Heart left ventricle (tissue), 16 donors: ENCODE results near the gene IL1A. TPM values are rescaled to one million over a fixed set of nuclear protein-coding genes. Genes with fewer than 3 reads are reported as not detected.

Experiments used
- ATAC-seq, 4 donors: fragments of 200-7000 bp; cut with Tn5 transposase; one replicate each; pipeline ENCODE4 v1.9.1; 2020 to 2022; ENCODE audit warnings: moderate library complexity in 4 of 4, mild to moderate bottlenecking in 3 of 4, moderate number of reproducible peaks in 1 of 4
- DNase-seq, 5 donors: peaks; one replicate each; pipeline ENCODE4 v3.0.0-alpha.2; 2020
- H3K27ac ChIP-seq, 12 donors: fragments of 200-600 bp; sonication (generic) in 4 of 12; one replicate each; pipeline versions ENCODE4 v1.5.0 to v1.8.0; 2016 to 2022; ENCODE audit warnings: mild to moderate bottlenecking in 2 of 12
- H3K27me3 ChIP-seq, 9 donors: fragments of 200-600 bp; sonication (generic) in 2 of 9; one replicate each; pipeline versions ENCODE4 v1.5.1 to v1.8.0; 2016 to 2022; ENCODE audit warnings: mild to moderate bottlenecking in 3 of 9
- H3K36me3 ChIP-seq, 9 donors: fragments of 200-600 bp; sonication (generic) in 2 of 9; one replicate each; pipeline versions ENCODE4 v1.5.0 to v1.8.0; 2018 to 2022; ENCODE audit warnings: mild to moderate bottlenecking in 2 of 9
- H3K4me1 ChIP-seq, 12 donors: fragments of 200-600 bp; sonication (generic) in 4 of 12; one replicate each; pipeline versions ENCODE4 v1.5.0 to v1.8.0; 2016 to 2022; ENCODE audit warnings: mild to moderate bottlenecking in 3 of 12
- H3K4me3 ChIP-seq, 12 donors: fragments of 200-600 bp; sonication (generic) in 4 of 12; one replicate each; pipeline versions ENCODE4 v1.5.0 to v1.8.0; 2017 to 2022; ENCODE audit warnings: mild to moderate bottlenecking in 9 of 12, moderate library complexity in 4 of 12
- H3K9me3 ChIP-seq, 12 donors: fragments of 200-600 bp; sonication (generic) in 4 of 12; one replicate each; pipeline versions ENCODE4 v1.5.0 to v1.8.0; 2016 to 2022; ENCODE audit warnings: mild to moderate bottlenecking in 1 of 12
- CTCF ChIP-seq, 12 donors: fragments of 200-600 bp; sonication (generic) in 4 of 12; IDR thresholded peaks; one replicate each; pipeline versions ENCODE4 v1.5.0 to v1.8.0; 2018 to 2022; ENCODE audit warnings: antibody characterized with exemption in 12 of 12, mild to moderate bottlenecking in 5 of 12
- POLR2A ChIP-seq, 2 donors: fragments of 450-650 bp; IDR thresholded peaks; one replicate each; pipeline ENCODE4 v1.6.1; 2017; ENCODE audit warnings: antibody characterized with exemption in 2 of 2, mild to moderate bottlenecking in 2 of 2, moderate library complexity in 2 of 2
- whole genome bisulfite sequencing, 4 donors: extraction: QIAGEN DNeasy Blood & Tissue Kit in 2 of 4; methylation state at CpG; one replicate each; pipeline versions ENCODE4 v1.1.5 to v1.1.7; 2013 to 2018; 5-methylcytosine and 5-hydroxymethylcytosine counted together
- intact Hi-C, 10 donors: fragments of 100-400 bp; cut with DNase I; formaldehyde crosslinking; loops; one replicate each; pipeline versions ENCODE4 v1.11.1 to v1.14.2; 2022
- polyA plus RNA-seq, 2 donors: library from polyadenylated mRNA; stranded (reverse); fragments of 200-250 nt; gene quantifications; one replicate each; pipeline ENCODE4 v1.2.3, GENCODE V29; 2013
- total RNA-seq, 9 donors: library from RNA; depleted of rRNA in 2 of 9; stranded (reverse); fragments of >200 nt in 2 of 9; fragmentation: NEBNext Ultra II Directional in 3 of 9; extraction: Animal tissue kit (Norgen Biotek cat#: 25700) in 3 of 9; gene quantifications; one replicate each; pipeline versions ENCODE4 v1.1.0 to v1.2.4, GENCODE V29; 2016 to 2023
- donor health status: ischemic (EF 13 %, LVEDD 7.1; RV severe dilation, severe dysfunction).
- donor health status: healthy with polysubstance abuse.
- donor health status: DM: no; HTN: yes; CAD: no.
- donor health status: DM: no; HTN: no; CAD: no.
- donor health status: ischemic (EF 25% LVEDD 6.9; RV normal size, moderate dysfunction).
- donor health status: ischemic (EF 25% LVEDD 5.7; RV mildly dilated, moderate dysfunction).
- donor health status: healthy.
- donor health status: DM: yes; HTN: yes; CAD: no.
- donor health status: ischemic (EF 35%, LVEDD 5.7; RV mildly dilated, moderate dysfunction).
- donor health status: nonischemic (EF 11% LVEDD 7.7; RV severe dilation, severe dysfunction).
- donor health status: DM: yes; HTN: yes; CAD: no.
- donor health status: PGD.
- donor health status: ischemic (EF 29% LVEDD 5.4; RV normal size, mild dysfunction).
- donor health status: nonischemic (EF 23%, LVEDD 6.1; RV moderate dilation, normal function).

IL1A gene
- total and polyA plus RNA-seq, 11 donors: 0.13 TPM; not detected in 10

- Histone ChIP-seq H3K27ac (no peak overlapping the region), H3K36me3 (no peaks in the 10 kb centered on the region), H3K9me3 (no peaks in the 10 kb centered on the region), H3K27me3 (peaks cover 0 to 6% (median 0%) of the 10 kb centered on the region in 9 donors), H3K4me3 (no peak overlapping the region), H3K4me1 (peaks cover 0 to 26% (median 0%) of the 10 kb centered on the region in 12 donors)
- DNase-seq (no peak), ATAC-seq (no peak)
- intact Hi-C loops: no loop called here
- TF ChIP-seq POLR2A (IDR thresholded peaks at IDR 0.05) (no peak), CTCF (IDR thresholded peaks at IDR 0.05) (no peak)
- WGBS, 4 donors: 97 to 99% (median 98%) methylated on average over 10 of the region's 10 CpGs
These were observed 45.8 kb upstream of the IL1A start for GRCh38 chr2:112829961-112830681.

- ATAC-seq (no peak), DNase-seq (no peak)
- H3K36me3 ChIP-seq: no peaks in the 10 kb centered on the region
- H3K27me3 ChIP-seq: peaks cover 0 to 6% (median 0%) of the 10 kb centered on the region in 9 donors
- TF ChIP-seq POLR2A (IDR thresholded peaks at IDR 0.05) (no peak), CTCF (IDR thresholded peaks at IDR 0.05) (no peak)
- no peaks in the 10 kb centered on the region for H3K9me3 ChIP-seq
- no peak overlapping the region for H3K4me3 ChIP-seq
- 74 to 80% (median 75%) methylated on average over 5 of the region's 5 CpGs for WGBS, 4 donors
- peaks cover 0 to 23% (median 0%) of the 10 kb centered on the region in 12 donors for H3K4me1 ChIP-seq
- intact Hi-C loops: no loop called here
- no peak overlapping the region for H3K27ac ChIP-seq
These were observed 45.0 kb upstream of the IL1A start for GRCh38 chr2:112829101-112829960.

GRCh38 chr2:112828251-112828691 lies 44.0 kb upstream of the IL1A start:
- intact Hi-C loops: no loop called here
- 94 to 97% (median 95%) methylated on average over 3 of the region's 3 CpGs for WGBS, 4 donors
- H3K4me3 ChIP-seq: no peak overlapping the region
- peaks cover 0 to 15% (median 0%) of the 10 kb centered on the region in 12 donors for H3K4me1 ChIP-seq
- DNase-seq: no peak
- no peaks in the 10 kb centered on the region for H3K36me3 ChIP-seq
- no peak for ATAC-seq
- no peak overlapping the region for H3K27ac ChIP-seq
- no peaks in the 10 kb centered on the region for H3K9me3 ChIP-seq
- TF ChIP-seq POLR2A (IDR thresholded peaks at IDR 0.05): no peak
- no peak for TF ChIP-seq CTCF (IDR thresholded peaks at IDR 0.05)
- peaks cover 0 to 6% (median 0%) of the 10 kb centered on the region in 9 donors for H3K27me3 ChIP-seq

GRCh38 chr2:112827604-112828185 lies 43.4 kb upstream of the IL1A start:
- Histone ChIP-seq H3K36me3 (no peaks in the 10 kb centered on the region), H3K9me3 (no peaks in the 10 kb centered on the region), H3K4me1 (peaks cover 0 to 14% (median 0%) of the 10 kb centered on the region in 12 donors), H3K27ac (no peak overlapping the region), H3K27me3 (peaks cover 0 to 6% (median 0%) of the 10 kb centered on the region in 9 donors), H3K4me3 (no peak overlapping the region)
- WGBS, 4 donors: 89 to 90% (median 89%) methylated on average over 6 of the region's 6 CpGs
- TF ChIP-seq CTCF (IDR thresholded peaks at IDR 0.05) (no peak), POLR2A (IDR thresholded peaks at IDR 0.05) (no peak)
- DNase-seq (no peak), ATAC-seq (no peak)
- intact Hi-C loops: no loop called here
